Esophagus (tissue), 2 donors: ENCODE results near the gene KSR1. TPM values are rescaled to one million over a fixed set of nuclear protein-coding genes. Genes with fewer than 3 reads are reported as not detected.

Experiments used
- H3K27ac ChIP-seq, 2 donors: one replicate each; pipeline ENCODE4 v1.5.1; 2013; ENCODE audit warnings: low read depth in 2 of 2, mild to moderate bottlenecking in 2 of 2, inconsistent platforms in 1 of 2, low read length in 1 of 2, moderate library complexity in 1 of 2
- H3K27me3 ChIP-seq, 2 donors: one replicate each; pipeline ENCODE4 v1.6.1; 2013; ENCODE audit warnings: low read length in 2 of 2, control low read depth in 1 of 2, mild to moderate bottlenecking in 1 of 2; ENCODE audit not compliant: insufficient read depth in 2 of 2, control insufficient read depth in 1 of 2
- H3K36me3 ChIP-seq, 2 donors: one replicate each; pipeline ENCODE4 v1.6.1; 2013; ENCODE audit warnings: low read length in 1 of 2; ENCODE audit not compliant: control insufficient read depth in 2 of 2, insufficient read depth in 2 of 2
- H3K4me1 ChIP-seq, 2 donors: one replicate each; pipeline ENCODE4 v1.6.1; 2013; ENCODE audit warnings: low read length in 1 of 2; ENCODE audit not compliant: control insufficient read depth in 2 of 2, insufficient read depth in 2 of 2
- H3K4me3 ChIP-seq, 2 donors: one replicate each; pipeline ENCODE4 v1.5.1; 2013; ENCODE audit warnings: low read length in 2 of 2, mild to moderate bottlenecking in 2 of 2, low read depth in 1 of 2, moderate library complexity in 1 of 2
- H3K9me3 ChIP-seq, 2 donors: one replicate each; pipeline ENCODE4 v1.6.1; 2013; ENCODE audit warnings: mild to moderate bottlenecking in 2 of 2, low read depth in 1 of 2, low read length in 1 of 2, moderate library complexity in 1 of 2; ENCODE audit not compliant: control insufficient read depth in 2 of 2, insufficient read depth in 1 of 2
- WGBS, 2 donors: extraction: QIAGEN DNeasy Blood & Tissue Kit; methylation state at CpG; one replicate each; pipeline ENCODE4 v1.1.7; 2013; 5-methylcytosine and 5-hydroxymethylcytosine counted together
- polyA plus RNA-seq, 2 donors: library from polyadenylated mRNA; stranded (reverse); fragments of 200-250 nt; gene quantifications; one replicate each; pipeline ENCODE4 v1.2.3, GENCODE V29; 2013
- donor health status: healthy with polysubstance abuse.
- donor health status: Bipolar disorder and iron deficiency.

The KSR1 gene
- polyA plus RNA-seq, 2 donors: 35.3 to 52.4 TPM

DNA sequence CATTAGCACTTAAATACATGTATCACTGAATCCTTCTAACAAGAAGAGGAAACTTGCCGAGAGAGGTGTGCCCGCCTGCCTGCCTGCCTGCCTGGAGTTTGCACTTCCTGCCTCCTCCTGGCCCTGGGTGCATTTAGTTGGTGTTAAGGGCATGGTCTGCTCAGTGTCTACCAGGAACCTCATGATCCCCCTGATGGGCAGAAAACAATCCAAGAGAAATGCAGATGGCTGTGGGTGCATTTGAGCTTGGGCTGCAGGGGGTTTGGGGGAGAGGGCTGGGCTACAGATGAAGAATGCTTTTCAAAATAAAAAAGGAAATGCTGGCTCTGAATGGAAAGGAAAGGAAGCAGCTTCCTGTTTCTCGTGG is 10.1 kb downstream of the KSR1 start:
- Histone ChIP-seq H3K4me3 (no peak overlapping the region), H3K36me3 (no peaks in the 10 kb centered on the region), H3K27ac (peak overlapping the region; percentile 30 to 59), H3K4me1 (peaks cover 0 to 2% of the 10 kb centered on the region in 2 donors), H3K27me3 (no peaks in the 10 kb centered on the region), H3K9me3 (no peaks in the 10 kb centered on the region)
- 54 to 59% methylated on average over 3 of the region's 3 CpGs for WGBS, 2 donors

DNA sequence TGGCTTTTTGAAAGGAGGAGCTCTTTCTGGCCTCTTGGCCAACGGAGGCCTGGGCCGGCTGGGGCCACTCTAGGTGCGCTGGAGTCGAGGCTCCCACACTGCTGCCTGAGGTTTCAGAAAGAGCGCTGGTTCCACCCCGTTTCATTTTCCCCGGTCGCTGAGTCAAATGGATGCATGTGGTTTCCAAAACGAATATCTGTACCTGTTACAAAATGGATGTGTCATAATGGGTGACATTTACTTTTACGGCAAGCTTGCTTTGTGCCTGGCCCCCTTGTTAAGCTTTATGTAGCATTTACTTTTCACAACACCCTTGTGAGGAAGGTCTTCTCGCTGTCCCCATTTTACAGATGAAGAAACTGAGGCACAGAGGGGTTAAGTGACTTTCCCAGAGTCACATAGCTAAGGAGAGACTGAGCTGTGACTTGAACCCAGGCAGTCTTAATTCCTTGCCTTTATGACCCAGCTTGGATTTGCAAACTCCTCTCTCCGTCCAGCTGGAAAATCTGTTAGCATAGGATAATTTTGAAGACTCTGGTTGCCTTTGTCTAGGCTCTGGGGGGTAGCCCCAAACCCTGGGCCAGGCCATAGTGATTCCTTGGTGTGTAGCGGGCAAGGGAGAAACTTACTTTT is 10.6 kb downstream of the KSR1 start:
- Histone ChIP-seq H3K27ac (no peak overlapping the region), H3K27me3 (no peaks in the 10 kb centered on the region), H3K4me3 (no peak overlapping the region), H3K4me1 (peaks cover 0 to 6% of the 10 kb centered on the region in 2 donors), H3K36me3 (no peaks in the 10 kb centered on the region), H3K9me3 (no peaks in the 10 kb centered on the region)
- 74 to 76% methylated on average over 13 of the region's 13 CpGs for WGBS, 2 donors

DNA sequence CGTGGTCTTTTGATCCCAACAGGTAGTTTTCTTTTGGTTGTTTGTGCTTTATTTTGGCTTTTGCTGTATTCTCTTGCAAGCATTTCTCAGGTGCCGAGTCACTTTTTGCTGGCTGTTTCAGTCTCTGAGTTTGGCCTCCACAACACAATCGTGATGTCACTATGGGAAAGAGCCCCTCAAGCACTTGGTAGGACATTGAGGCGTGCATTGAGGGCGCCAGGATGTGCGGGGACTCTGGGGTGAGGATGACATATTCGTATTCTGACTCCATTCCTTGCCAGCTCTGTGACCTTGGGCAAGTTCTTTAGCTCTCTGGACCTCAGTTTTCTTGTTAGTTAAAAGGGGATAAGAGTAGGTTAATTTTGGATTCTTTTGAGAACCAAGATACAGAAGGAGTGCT is 13.0 kb downstream of the KSR1 start:
- Histone ChIP-seq H3K4me3 (no peak overlapping the region), H3K27me3 (no peaks in the 10 kb centered on the region), H3K9me3 (no peaks in the 10 kb centered on the region), H3K4me1 (peaks cover 2 to 10% of the 10 kb centered on the region in 2 donors), H3K36me3 (no peaks in the 10 kb centered on the region), H3K27ac (no peak overlapping the region)
- 78 to 81% methylated on average over 7 of the region's 7 CpGs for WGBS, 2 donors

DNA sequence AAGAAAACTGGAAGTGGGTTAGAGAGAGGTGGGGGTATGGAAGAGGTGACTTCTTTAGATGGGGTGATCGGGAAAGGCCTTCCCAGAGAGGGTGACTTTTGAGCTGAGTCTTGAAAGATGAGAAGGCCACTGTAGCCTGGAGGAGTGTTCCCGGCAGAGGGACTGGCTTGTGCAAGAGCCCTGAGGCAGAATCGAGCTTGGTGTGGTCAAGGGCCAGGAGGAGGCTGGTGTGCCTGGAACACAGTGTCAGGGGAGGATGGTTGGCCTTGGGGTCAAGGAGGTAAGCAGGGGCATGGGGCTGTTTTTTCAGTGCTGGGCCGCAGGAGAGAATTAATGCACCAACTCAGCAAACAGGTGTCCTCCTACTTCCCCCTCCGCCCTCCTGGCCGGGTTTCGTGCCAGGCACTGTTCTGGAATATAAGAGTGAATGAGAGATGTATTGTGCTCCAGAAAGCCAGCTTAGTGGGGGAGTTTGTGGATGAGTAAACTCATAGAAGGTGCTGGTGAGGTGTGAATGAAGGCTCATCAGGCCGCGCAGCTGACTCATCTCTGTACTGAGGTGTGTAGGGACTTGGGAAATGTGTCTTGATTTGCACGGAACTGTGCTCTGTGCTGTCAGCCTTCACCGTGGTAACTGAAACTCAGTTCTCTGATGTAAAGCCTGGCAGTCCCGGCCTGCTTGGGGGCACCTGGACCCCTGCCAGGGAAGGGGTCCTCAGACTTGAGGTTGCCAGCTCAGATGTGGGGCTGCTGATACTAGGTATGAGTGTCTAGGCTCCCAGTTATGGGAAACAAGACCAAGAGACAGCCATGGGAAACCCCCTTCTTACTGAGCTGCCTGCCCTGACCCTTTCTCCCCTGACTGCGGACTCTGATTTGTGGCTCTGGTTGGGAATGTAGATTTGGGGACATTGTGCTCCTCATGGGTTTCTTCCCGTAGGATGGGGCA is 15.3 kb downstream of the KSR1 start:
- Histone ChIP-seq H3K4me1 (peaks cover 6 to 20% of the 10 kb centered on the region in 2 donors), H3K27ac (peak overlapping the region; percentile 86 to 96), H3K27me3 (no peaks in the 10 kb centered on the region), H3K9me3 (no peaks in the 10 kb centered on the region), H3K36me3 (no peaks in the 10 kb centered on the region), H3K4me3 (no peak overlapping the region)
- 49 to 50% methylated on average over 14 of the region's 14 CpGs for WGBS, 2 donors

DNA sequence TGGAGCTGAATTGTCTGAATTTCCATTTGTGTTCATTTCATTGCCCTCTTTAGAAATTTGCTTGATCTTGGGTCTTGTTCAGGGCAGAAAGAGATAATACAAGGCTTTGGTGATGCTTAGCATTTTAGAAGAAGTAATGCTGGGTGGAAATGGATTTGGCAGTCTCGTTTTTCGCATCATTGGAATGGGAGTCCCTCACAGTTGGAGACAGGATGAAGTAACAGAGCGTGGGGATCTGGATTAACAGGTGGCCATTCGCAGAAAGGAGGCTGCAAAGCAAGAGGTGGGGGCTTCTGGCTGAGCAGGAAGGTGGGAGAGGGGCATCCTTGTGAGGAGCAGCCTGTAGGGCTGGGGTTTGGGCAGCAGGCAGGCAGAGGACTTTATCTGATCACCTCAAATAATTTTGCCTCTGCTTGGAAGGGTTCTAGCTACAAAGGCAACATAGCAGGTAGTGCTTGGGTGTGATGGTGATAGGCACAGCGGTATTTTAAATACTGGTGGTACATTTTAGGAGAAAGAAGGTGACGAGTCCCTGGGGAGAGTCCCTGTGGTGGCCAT is 17.0 kb downstream of the KSR1 start:
- no peaks in the 10 kb centered on the region for H3K9me3 ChIP-seq
- H3K4me3 ChIP-seq: no peak overlapping the region
- 84 to 86% methylated on average over 6 of the region's 6 CpGs for WGBS, 2 donors
- H3K36me3 ChIP-seq: no peaks in the 10 kb centered on the region
- peaks cover 6 to 22% of the 10 kb centered on the region in 2 donors for H3K4me1 ChIP-seq
- H3K27ac ChIP-seq: peak overlapping the region; percentile 36 to 82
- H3K27me3 ChIP-seq: no peaks in the 10 kb centered on the region

DNA sequence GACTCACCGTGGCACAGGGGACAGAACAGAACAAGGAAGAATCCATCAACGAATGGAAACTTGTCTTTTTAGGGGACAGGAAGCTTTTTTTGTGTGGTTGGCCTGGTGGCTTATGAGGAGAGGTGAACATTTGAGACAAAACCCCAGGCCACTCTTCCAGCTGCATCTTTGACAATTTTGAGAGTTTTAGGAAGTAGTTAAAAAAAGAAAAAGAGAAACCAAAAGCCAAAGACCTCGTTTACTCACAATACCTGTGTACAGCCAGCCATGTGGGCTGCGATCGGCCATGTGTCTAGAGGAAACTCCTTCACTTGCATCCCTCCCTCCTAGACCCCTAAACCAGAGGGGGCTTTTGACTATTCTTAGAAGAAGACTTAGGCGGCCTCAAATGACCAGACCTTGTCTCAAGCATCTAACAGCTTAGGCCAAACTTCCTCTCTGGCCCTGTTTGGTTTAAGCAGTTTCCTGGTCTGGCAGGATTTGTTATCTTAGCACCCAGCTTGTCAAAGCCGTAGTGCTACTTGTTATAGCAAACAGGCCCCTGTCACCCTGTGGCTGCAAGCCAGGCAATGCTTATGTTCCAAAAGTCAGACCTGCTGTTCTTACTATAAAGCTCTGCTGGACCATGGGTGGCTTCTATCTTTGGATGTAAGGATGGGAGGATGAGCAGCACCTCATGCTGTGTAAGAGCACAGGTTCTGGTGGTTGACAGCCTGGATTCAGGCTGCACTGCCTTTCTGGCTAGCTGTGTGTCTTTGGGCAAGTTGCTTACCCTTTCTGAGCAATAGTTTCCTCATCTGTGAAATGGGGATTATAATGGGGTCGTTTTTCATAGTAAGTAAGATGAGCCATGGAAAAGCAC is 17.7 kb downstream of the KSR1 start:
- H3K36me3 ChIP-seq: no peaks in the 10 kb centered on the region
- peak overlapping the region; percentile 36 to 82 for H3K27ac ChIP-seq
- 39 to 52% methylated on average over 8 of the region's 8 CpGs for WGBS, 2 donors
- H3K4me3 ChIP-seq: no peak overlapping the region
- H3K4me1 ChIP-seq: peaks cover 6 to 22% of the 10 kb centered on the region in 2 donors
- H3K27me3 ChIP-seq: no peaks in the 10 kb centered on the region
- no peaks in the 10 kb centered on the region for H3K9me3 ChIP-seq

DNA sequence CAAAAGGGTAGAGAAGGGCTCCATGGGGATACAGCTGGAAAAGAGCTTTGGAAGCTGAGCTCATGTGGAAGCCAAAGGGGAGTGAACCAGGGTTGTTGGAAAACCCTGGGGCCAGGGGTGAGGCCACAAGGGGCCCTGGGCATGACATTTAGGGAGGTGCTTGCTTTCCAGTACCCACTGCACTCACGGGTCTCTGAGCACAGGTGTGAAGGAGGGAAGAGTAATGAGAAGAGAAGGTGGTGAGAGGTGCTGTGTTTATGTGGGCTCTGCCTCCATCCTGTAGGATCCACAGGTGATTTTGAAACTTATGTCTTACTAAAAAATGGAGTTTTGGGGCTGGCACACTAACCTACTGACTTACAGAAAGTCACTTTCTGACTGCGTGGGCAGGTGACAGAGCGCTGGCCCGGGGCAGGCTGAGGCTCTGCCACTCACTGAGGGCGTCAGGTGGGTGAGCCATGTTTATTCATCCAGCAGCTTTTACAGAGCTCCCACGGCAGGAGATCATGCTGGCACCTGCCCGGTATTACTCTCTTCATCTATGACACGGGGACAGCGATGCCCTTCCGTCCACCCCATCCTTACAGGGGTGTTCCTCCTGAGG is 18.9 kb downstream of the KSR1 start:
- 48 to 63% methylated on average over 10 of the region's 10 CpGs for WGBS, 2 donors
- H3K36me3 ChIP-seq: no peaks in the 10 kb centered on the region
- H3K27ac ChIP-seq: peak overlapping the region; percentile 19 to 75
- H3K4me1 ChIP-seq: peaks cover 6 to 22% of the 10 kb centered on the region in 2 donors
- no peaks in the 10 kb centered on the region for H3K27me3 ChIP-seq
- H3K9me3 ChIP-seq: no peaks in the 10 kb centered on the region
- no peak overlapping the region for H3K4me3 ChIP-seq

DNA sequence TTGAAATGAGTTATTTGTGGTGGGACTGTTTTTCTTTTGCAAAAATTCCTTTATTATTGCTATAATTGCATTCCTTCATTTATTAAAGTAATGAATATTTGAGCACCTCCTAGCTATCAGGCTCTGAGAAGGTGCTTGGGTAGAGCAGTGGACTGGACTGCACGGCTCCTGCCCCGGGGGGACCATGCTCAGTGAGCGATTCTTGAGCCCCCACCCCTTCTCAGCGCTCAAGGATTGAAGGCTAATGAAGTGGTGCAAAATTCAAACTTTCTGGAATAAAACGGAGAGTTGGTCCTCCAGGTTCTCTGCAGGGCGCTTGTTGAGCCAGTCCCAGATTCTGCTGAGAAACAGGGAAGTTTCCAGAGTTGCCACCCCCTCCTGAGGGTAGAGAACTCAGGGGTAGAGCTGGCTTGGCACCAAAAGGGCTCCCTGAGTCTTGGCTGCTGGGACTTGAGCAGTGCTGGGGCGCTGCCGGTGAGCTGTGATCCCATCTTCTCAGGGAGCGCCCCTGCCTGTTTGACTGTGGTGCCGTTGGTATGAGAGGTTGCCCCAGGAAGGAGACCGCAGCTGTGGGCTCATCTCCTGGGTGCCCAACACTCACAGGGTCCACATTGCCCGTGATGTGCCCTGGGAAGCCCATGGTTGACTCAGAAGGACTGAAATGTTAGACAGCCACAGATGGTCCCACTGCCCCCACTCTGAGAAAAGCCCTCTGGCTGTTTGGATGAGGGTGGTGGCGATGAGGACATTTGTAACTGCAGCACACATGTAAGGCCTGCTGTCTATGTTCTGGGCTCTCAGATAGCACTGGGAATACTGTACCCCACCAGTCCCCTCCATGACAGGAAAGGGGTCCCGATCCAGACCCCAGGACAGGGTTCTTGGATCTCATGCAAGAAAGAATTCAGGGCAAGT is 20.0 kb downstream of the KSR1 start:
- Histone ChIP-seq H3K27ac (peak overlapping the region in 1 of 2 donors; percentile 8), H3K27me3 (no peaks in the 10 kb centered on the region), H3K36me3 (no peaks in the 10 kb centered on the region), H3K4me1 (peaks cover 6 to 21% of the 10 kb centered on the region in 2 donors), H3K4me3 (no peak overlapping the region), H3K9me3 (no peaks in the 10 kb centered on the region)
- 82 to 90% methylated on average over 14 of the region's 14 CpGs for WGBS, 2 donors
